Effector memory CD4-positive, alpha-beta T cell (primary cell): ENCODE measurements around the gene MAPK8.

Experiments used
- DNase-seq, 3 donors: peaks; one replicate each; pipeline ENCODE4 v3.0.0-alpha.2; 2020
- H3K27ac ChIP-seq: 2 replicates; pipeline ENCODE4 v1.7.0; 2013; ENCODE audit warnings: mild to moderate bottlenecking, low read length, moderate library complexity; ENCODE audit not compliant: insufficient read depth, poor library complexity, severe bottlenecking
- H3K27me3 ChIP-seq: replicated peaks from 2 replicates; pipeline ENCODE4 v1.7.0; 2013; ENCODE audit warnings: mild to moderate bottlenecking, low read length; ENCODE audit not compliant: insufficient read depth, control insufficient read depth, poor library complexity, severe bottlenecking
- H3K36me3 ChIP-seq: 2 replicates; pipeline ENCODE4 v1.7.0; 2013; ENCODE audit warnings: mild to moderate bottlenecking, low read length, moderate library complexity; ENCODE audit not compliant: control insufficient read depth, insufficient read depth
- H3K4me1 ChIP-seq: 2 replicates; pipeline ENCODE4 v1.7.0; 2013; ENCODE audit warnings: low read length, mild to moderate bottlenecking; ENCODE audit not compliant: control insufficient read depth, insufficient read depth, poor library complexity, severe bottlenecking
- H3K4me3 ChIP-seq: 2 replicates; pipeline ENCODE4 v1.7.0; 2013; ENCODE audit warnings: low read length, low read depth, mild to moderate bottlenecking; ENCODE audit not compliant: insufficient read depth, poor library complexity, severe bottlenecking
- H3K9me3 ChIP-seq: 2 replicates; pipeline ENCODE4 v1.7.0; 2013; ENCODE audit warnings: mild to moderate bottlenecking, low read length, moderate library complexity; ENCODE audit not compliant: control insufficient read depth

Gene MAPK8

DNA sequence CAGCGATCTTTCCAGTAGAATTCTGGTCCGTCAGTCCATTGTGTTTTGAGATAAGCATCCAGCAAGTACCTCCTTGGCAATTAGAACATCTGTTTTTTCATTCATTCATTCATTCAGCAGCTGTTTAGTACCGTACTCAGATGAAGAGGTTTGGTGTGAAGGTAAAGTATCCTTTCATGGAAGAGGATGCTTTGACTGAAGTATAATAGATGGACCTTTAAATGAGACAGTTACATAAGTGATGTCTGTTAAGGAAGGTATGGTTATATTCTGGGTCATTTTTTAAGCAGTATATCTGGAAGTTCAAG, 1.2 kb downstream of the MAPK8 start:
- Histone ChIP-seq H3K9me3 (no peaks in the 10 kb centered on the region), H3K36me3 (no peaks in the 10 kb centered on the region), H3K27ac (no peak overlapping the region), H3K4me1 (peaks cover 7% of the 10 kb centered on the region), H3K4me3 (peak overlapping the region; percentile 77), H3K27me3 (no peaks in the 10 kb centered on the region)
- DNase-seq, result no peak

DNA sequence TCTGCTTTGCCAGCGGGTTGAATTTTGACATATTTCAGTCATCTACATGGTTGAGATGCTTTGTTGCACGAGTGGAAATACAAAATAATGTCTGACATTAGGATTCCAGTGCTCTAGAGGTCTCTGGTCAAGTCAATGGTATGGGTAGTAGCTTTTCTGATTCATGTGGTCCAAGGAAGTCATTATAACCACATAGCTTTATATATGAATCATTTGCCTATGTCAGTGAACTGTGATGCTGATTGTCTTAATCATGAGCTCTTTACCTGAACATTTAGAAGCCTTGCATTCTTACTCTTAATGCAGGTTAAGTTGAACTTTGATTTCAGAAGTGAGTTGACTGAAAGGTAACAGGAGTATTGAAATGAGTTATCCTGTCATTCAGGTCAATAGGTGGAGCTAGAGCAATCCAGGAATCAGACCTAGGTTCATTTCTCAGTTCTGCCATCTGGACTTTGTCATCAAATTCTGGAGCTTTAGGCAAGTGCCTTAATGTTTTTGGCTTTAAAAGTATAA, 3.3 kb downstream of the MAPK8 start:
- H3K27ac ChIP-seq, result no peak overlapping the region
- H3K4me3 ChIP-seq, result no peak overlapping the region
- no peaks in the 10 kb centered on the region for H3K9me3 ChIP-seq
- no peak for DNase-seq
- no peaks in the 10 kb centered on the region for H3K36me3 ChIP-seq
- no peaks in the 10 kb centered on the region for H3K27me3 ChIP-seq
- peaks cover 7% of the 10 kb centered on the region for H3K4me1 ChIP-seq

DNA sequence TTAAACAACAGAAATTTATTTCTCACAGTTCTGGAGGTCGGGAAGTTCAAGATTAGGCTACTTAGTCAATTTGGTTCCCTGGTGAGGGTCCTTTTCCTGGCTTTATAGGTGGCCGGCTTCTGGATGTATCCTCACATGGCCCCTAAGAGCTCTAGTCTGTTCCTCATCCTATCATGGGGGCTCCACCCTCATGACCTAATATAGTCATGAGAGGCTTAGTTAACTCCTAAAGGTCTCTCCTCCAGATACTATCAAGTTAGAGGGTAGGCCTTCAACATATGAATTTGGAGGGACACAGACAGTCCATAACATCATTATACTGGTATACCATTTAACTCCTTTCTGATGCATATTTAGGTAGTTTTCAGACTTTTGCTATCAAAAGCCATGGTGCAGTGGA, 7.6 kb downstream of the MAPK8 start:
- no peaks in the 10 kb centered on the region for H3K27me3 ChIP-seq
- H3K4me1 ChIP-seq, result no peaks in the 10 kb centered on the region
- no peaks in the 10 kb centered on the region for H3K9me3 ChIP-seq
- H3K27ac ChIP-seq, result no peak overlapping the region
- H3K36me3 ChIP-seq, result no peaks in the 10 kb centered on the region
- H3K4me3 ChIP-seq, result no peak overlapping the region
- no peak for DNase-seq

DNA sequence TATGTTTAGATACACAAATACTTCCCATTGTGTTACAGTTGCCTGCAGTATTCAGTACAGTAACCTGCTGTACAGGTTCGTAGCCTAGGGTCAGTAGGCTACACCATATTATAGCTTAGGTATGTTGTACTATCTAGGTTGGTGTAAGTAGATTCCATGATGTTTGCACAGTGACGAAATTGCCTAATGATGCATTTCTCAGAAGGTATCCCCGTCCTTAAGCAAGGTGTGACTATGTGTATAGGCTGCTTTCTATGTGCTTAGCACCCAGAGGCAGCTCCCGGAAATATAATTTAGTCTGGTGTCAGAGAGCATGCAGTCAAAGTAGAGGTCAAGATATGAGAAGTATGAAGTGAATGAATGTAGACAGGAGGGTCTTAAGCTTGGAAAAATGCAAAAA, 9.8 kb downstream of the MAPK8 start:
- H3K9me3 ChIP-seq, result no peaks in the 10 kb centered on the region
- no peaks in the 10 kb centered on the region for H3K4me1 ChIP-seq
- no peaks in the 10 kb centered on the region for H3K36me3 ChIP-seq
- no peak for DNase-seq
- H3K4me3 ChIP-seq, result no peak overlapping the region
- H3K27me3 ChIP-seq, result no peaks in the 10 kb centered on the region
- H3K27ac ChIP-seq, result no peak overlapping the region

DNA sequence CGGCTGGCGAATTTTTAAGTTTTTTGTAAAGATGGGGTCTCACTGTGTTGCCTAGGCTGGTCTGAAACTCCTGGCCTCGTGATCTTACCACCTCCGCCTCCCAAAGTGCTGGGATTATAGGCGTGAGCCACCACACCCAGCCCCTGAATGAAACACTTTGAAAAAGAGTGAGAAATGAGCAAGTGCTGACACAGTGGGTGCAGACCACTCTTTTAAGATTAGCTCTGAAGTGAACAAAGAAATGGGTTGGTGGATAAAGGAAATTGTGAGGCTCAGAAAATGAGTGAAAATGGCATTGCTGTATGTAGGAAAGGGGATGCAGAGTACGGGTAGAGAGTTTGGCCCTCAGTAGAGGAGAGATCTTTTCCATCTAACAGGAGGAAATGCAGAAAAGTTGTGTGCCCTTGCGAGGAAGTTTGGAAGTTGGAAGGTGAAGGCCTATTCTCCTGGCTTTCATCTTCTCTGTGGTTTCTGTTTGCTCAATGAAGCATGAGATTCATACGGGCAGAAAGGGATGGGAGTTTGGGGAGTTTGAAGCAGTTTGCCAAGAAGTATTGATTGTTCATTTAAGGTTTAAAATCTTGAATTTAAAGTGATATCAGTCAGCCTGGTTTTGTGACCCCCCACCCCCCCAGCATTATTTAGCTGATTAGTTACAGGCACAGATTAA, 11.0 kb downstream of the MAPK8 start:
- H3K27ac ChIP-seq, result no peak overlapping the region
- H3K36me3 ChIP-seq, result no peaks in the 10 kb centered on the region
- no peaks in the 10 kb centered on the region for H3K4me1 ChIP-seq
- DNase-seq, result no peak
- H3K9me3 ChIP-seq, result no peaks in the 10 kb centered on the region
- no peaks in the 10 kb centered on the region for H3K27me3 ChIP-seq
- H3K4me3 ChIP-seq, result no peak overlapping the region

DNA sequence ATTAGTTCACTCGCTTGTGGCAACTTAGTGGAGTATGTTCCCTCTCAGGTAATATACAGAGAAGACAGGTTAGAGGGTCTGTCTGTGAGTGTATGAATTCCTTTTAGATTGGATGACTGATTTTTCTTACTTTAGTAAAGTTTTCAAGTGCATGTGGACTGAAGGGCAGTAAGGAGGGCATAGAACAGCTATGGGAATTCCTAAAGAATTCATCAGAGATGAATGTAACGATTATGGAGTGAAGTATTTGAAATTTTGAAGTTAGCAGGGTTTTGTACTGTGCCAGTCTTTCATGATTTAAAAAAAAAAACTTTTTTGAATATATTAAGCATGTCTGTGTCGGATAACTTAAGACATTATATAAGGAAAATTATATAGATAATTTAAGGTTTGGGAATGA, 15.5 kb downstream of the MAPK8 start:
- Histone ChIP-seq H3K4me3 (no peak overlapping the region), H3K27me3 (no peaks in the 10 kb centered on the region)
- no peak for DNase-seq

DNA sequence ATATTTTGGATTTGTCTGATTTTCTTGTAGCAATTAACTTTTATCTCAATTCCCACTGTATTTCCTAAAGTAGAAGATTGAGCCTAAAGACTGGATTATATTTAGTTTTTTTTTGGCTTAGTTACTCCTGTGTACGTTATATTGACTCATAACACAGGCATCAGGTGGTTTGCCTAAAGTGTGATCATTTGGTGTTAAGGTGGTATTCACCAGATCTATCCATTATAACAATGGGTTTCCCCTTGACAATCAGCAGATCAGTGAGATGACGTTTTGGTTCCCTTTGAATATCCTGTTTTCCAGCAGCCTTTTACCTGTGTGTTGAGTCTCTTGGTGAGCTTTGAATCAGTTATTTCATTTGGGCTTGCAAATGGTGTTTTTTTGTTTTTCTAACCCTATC, 18.1 kb downstream of the MAPK8 start:
- H3K27me3 ChIP-seq, result no peaks in the 10 kb centered on the region
- no peak for DNase-seq
- H3K9me3 ChIP-seq, result no peaks in the 10 kb centered on the region
- no peaks in the 10 kb centered on the region for H3K4me1 ChIP-seq
- no peak overlapping the region for H3K27ac ChIP-seq
- H3K4me3 ChIP-seq, result no peak overlapping the region
- H3K36me3 ChIP-seq, result peaks cover 4% of the 10 kb centered on the region

More for the DNA sequence above, 15.5 kb downstream of the MAPK8 start:
- no peaks in the 10 kb centered on the region for H3K9me3 ChIP-seq
- no peaks in the 10 kb centered on the region for H3K4me1 ChIP-seq
- H3K27ac ChIP-seq, result no peak overlapping the region
- peaks cover 4% of the 10 kb centered on the region for H3K36me3 ChIP-seq

DNA sequence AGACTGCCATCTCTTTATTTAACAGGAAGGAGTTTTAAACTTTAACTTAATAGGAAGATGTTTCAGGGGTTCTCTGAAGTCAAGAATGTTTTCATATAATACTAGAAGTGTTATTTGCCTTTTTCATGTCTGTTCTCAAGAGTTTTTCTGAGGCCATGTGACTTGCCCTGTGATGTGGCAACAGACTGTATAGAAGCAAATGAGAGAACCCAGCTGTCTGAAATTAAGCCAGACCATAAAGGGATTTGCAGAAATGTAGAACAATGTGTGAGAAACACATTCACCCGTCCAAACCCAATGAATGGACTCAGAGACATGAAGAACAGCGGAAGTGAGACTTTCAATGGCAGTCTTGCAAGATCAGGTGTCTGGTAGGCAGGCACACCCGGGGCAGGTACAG, 23.8 kb downstream of the MAPK8 start:
- no peaks in the 10 kb centered on the region for H3K4me1 ChIP-seq
- no peak for DNase-seq
- no peak overlapping the region for H3K4me3 ChIP-seq
- H3K27me3 ChIP-seq, result no peaks in the 10 kb centered on the region
- peaks cover 4% of the 10 kb centered on the region for H3K36me3 ChIP-seq
- H3K9me3 ChIP-seq, result no peaks in the 10 kb centered on the region
- H3K27ac ChIP-seq, result no peak overlapping the region

DNA sequence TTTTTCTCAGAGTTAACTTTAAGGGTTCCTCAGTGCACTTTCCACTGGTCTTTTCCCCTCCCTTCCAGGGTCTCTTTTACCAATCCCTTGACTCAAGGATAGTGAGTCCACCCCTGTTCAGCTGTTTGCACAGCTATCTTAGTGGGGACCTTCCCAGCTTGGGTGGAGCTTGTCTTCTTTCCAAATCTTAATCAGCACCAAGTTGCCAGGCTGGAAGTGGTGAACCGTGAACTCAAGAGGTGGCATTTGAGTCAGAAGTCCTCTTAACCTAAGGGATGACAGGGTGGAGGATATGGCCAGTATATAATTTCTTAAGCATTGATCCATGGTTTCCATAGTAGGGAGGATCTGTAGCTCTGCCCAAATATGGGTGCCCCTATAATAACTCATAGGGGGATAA, 25.0 kb downstream of the MAPK8 start:
- Histone ChIP-seq H3K36me3 (no peaks in the 10 kb centered on the region), H3K27me3 (no peaks in the 10 kb centered on the region), H3K9me3 (no peaks in the 10 kb centered on the region)

DNA sequence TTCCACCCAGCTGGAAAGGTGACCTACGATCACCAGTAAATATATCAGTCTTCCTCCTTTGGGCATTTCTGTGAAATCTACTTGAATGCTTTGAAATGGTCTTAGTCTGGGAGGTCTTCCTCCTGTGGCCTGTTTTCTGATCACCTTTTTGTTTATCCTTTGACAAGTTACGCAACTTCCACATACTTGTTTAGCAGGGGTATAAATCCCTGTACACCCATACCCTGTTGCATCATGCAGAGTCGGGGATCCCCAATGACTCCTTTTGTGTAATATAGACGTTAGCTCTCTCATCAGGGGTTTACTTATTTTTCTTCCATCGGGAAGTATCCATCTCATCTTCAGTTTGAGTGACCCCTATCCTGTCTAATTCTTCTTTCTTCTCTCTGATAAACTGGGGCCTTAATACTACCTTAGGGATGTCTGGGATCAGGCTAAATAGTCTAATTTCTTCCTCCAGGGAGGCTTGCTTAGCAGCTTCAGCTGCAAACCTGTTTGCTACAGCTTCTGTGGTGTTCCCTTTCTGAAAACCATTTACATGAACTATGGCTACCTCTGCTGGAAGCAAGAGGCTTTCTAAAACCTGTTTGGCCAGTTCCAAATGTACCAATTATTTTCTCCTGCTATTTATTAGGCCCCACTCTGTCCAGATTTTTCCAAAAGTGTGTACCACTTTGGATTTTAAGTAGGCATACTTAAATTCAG, 25.8 kb downstream of the MAPK8 start:
- H3K27ac ChIP-seq, result no peak overlapping the region
- H3K27me3 ChIP-seq, result no peaks in the 10 kb centered on the region
- H3K4me3 ChIP-seq, result no peak overlapping the region
- no peaks in the 10 kb centered on the region for H3K4me1 ChIP-seq
- H3K36me3 ChIP-seq, result no peaks in the 10 kb centered on the region
- DNase-seq, result no peak
- H3K9me3 ChIP-seq, result no peaks in the 10 kb centered on the region

More for the DNA sequence above, 25.0 kb downstream of the MAPK8 start:
- Histone ChIP-seq H3K27ac (no peak overlapping the region), H3K4me3 (no peak overlapping the region), H3K4me1 (no peaks in the 10 kb centered on the region)
- no peak for DNase-seq
